ENCODE measurements around the gene LHCGR.

LHCGR gene

GRCh38 chr2:48755473-48755872, at the start of gene LHCGR:
TSS of gene LHCGR (minus strand) at chr2:48755724. CDS start at chr2:48755671, 53 bp downstream.
- TF ChIP-seq, protein P1, sequence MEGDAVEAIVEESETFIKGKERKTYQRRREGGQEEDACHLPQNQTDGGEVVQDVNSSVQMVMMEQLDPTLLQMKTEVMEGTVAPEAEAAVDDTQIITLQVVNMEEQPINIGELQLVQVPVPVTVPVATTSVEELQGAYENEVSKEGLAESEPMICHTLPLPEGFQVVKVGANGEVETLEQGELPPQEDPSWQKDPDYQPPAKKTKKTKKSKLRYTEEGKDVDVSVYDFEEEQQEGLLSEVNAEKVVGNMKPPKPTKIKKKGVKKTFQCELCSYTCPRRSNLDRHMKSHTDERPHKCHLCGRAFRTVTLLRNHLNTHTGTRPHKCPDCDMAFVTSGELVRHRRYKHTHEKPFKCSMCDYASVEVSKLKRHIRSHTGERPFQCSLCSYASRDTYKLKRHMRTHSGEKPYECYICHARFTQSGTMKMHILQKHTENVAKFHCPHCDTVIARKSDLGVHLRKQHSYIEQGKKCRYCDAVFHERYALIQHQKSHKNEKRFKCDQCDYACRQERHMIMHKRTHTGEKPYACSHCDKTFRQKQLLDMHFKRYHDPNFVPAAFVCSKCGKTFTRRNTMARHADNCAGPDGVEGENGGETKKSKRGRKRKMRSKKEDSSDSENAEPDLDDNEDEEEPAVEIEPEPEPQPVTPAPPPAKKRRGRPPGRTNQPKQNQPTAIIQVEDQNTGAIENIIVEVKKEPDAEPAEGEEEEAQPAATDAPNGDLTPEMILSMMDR (IDR thresholded peaks at IDR 0.05; ENCODE audit: low read depth, low read length, missing control alignments) = no peak
- H3K4me3 ChIP-seq (replicated peaks; ENCODE audit: low read depth, low read length) = no peak within 1 kb of the TSS

GRCh38 chr2:48799601-48800000, 44.1 kb upstream of the LHCGR start:
- TF ChIP-seq, protein P1 (IDR thresholded peaks at IDR 0.05; ENCODE audit: low read depth, low read length, missing control alignments) = no peak
- no peak overlapping the region for H3K4me3 ChIP-seq (replicated peaks; ENCODE audit: low read depth, low read length)
- no peak for DNase-seq (ENCODE audit: extremely low read depth, low read depth)

More at GRCh38 chr2:48755473-48755872, at the start of gene LHCGR:
- no peak for DNase-seq (ENCODE audit: extremely low read depth, low read depth)

GRCh38 chr2:48795065-48795464, 39.5 kb upstream of the LHCGR start:
- TF ChIP-seq, protein P1 (IDR thresholded peaks at IDR 0.05; ENCODE audit: low read depth, low read length, missing control alignments) = no peak
- no peak overlapping the region for H3K4me3 ChIP-seq (replicated peaks; ENCODE audit: low read depth, low read length)
- no peak for DNase-seq (ENCODE audit: extremely low read depth, low read depth)

DNA sequence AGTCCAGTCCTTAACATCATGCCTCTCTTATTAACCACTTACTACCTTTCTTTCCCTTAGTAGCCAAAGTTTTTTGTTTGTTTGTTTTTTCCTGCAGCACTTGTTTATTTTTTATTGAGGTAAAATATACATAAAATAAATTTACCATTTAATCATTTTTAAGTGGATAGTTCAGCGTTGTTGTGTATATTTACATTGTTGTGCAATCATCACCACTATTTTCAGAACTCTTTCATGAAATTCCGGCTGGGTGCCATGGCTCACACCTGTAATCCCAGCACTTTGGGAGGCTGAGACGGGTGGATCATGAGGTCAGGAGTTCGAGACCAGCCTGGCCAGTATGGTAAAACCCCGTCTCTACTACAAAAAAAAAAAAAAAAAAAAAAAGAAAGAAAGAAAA, 38.1 kb upstream of the LHCGR start:
- TF ChIP-seq, protein P1 (IDR thresholded peaks at IDR 0.05; ENCODE audit: low read depth, low read length, missing control alignments) = no peak
- no peak for DNase-seq (ENCODE audit: extremely low read depth, low read depth)
- H3K4me3 ChIP-seq (replicated peaks; ENCODE audit: low read depth, low read length) = no peak overlapping the region

DNA sequence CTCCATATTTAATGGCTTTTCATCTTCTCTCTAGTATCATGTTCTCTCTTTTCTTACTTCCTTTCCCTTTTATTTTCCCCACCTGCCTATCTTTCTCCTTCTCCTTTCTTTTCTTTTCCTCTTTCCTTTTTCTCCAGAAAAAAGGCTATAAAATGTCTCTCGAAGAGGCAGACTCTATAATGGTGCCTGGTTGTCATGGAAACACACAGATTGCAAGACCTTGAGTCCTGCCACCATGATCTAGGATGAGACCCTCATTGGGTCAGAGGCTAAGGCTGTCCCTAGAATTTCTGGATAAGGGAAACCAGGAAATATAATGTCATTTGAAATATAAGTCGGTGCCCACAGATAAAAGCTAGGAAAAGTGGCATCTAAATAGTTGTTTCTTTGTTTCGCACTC, 36.5 kb upstream of the LHCGR start:
- no peak for DNase-seq (ENCODE audit: extremely low read depth, low read depth)
- TF ChIP-seq, protein P1 (IDR thresholded peaks at IDR 0.05; ENCODE audit: low read depth, low read length, missing control alignments) = no peak
- no peak overlapping the region for H3K4me3 ChIP-seq (replicated peaks; ENCODE audit: low read depth, low read length)

DNA sequence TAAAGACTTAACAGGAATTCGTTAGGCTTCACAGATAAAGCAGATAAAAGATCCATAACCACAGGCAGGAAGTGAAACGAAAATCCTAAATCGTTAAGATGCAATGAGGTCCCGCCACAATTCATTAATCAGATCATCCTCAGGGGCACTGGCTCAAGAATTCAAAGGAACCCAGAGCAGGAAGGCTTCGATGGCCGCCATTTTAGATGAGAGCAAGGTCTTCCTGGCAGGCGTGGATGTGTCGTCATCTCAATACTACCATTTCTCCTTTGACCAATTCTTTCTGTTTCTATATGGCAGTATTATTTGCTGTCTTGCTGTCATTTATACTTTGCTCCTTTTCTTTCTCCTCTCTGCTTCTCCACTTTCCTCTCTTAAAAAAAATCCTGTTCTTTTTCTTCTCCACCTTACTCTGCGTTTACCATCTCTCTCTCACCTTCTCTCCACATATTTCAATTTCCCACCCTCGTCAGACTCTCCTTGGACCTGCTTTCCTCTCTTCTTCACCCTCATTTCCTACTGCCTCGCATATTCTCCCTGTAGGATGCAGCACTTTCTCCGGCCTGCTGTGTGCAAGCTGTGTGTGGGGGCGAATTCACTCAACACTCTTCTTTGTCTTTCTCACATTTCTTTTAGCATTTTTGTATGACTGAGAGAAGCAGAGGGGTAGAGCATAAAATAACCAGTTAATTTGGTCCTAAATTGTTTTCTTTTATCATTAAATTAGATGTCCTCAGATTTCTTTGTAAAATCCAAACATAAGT, 35.1 kb upstream of the LHCGR start:
- no peak overlapping the region for H3K4me3 ChIP-seq (replicated peaks; ENCODE audit: low read depth, low read length)
- DNase-seq (ENCODE audit: extremely low read depth, low read depth) = no peak
- TF ChIP-seq, protein P1 (IDR thresholded peaks at IDR 0.05; ENCODE audit: low read depth, low read length, missing control alignments) = no peak
